ENCODE data around the gene KIF1C.

GRCh38 chr17:4999430-5000093, 1.8 kb downstream of the KIF1C start:
- TF ChIP-seq CTCF (IDR thresholded peaks at IDR 0.05) (no peak), POLR2A (IDR thresholded peaks at IDR 0.05) (no peak)
